Ishikawa (cell line): Measurements from ENCODE around the gene HEPACAM.

Experiments
- MAX ChIP-seq: IDR thresholded peaks from 2 replicates; pipeline ENCODE4 v1.6.1; 2012
- REST ChIP-seq: IDR thresholded peaks from 2 replicates; pipeline ENCODE4 v1.6.1; 2012; ENCODE audit warnings: low read depth, mild to moderate bottlenecking
- USF1 ChIP-seq: IDR thresholded peaks from 2 replicates; pipeline ENCODE4 v1.6.1; 2012

GRCh38 chr11:124944565-124944964 lies 8.7 kb upstream of the HEPACAM start:
- TF ChIP-seq REST (no peak), USF1 (no peak), MAX (no peak)
